GM12891 (cell line): ENCODE measurements around the gene HCK.
"Not testable (repeated sequence)": the region's sequence is repeated elsewhere in the genome, so short reads cannot be mapped to it uniquely, and the experiment has no call there.

Source experiments
- DNase-seq: peaks from one replicate; pipeline ENCODE4 v3.0.0; 2011; ENCODE audit warnings: low spot score; ENCODE audit not compliant: insufficient read length
- FAIRE-seq: peaks from 2 replicates; lab custom pipeline; 2011; peaks lifted over from hg19 to GRCh38; lab: Jason Lieb, UNC
- PAX5 ChIP-seq: IDR thresholded peaks from 2 replicates; pipeline ENCODE4 v1.6.1; 2011; ENCODE audit warnings: low read length, moderate library complexity, mild to moderate bottlenecking; ENCODE audit not compliant: insufficient read depth, severe bottlenecking
- POLR2A ChIP-seq: IDR thresholded peaks from 2 replicates; pipeline ENCODE4 v1.6.1; 2011; ENCODE audit warnings: low read depth, low read length, control low read depth
- POLR2AphosphoS5 ChIP-seq: IDR thresholded peaks from 2 replicates; pipeline ENCODE4 v1.6.1; 2011; ENCODE audit warnings: low read depth, low read length, control low read depth
- POU2F2 ChIP-seq: IDR thresholded peaks from 2 replicates; pipeline ENCODE4 v1.6.1; 2011; ENCODE audit warnings: low read depth, mild to moderate bottlenecking, control low read depth, low read length, moderate library complexity
- SPI1 ChIP-seq: IDR thresholded peaks from 2 replicates; pipeline ENCODE4 v1.6.1; 2011; ENCODE audit warnings: low read depth, low read length, control low read depth
- TAF1 ChIP-seq: IDR thresholded peaks from 2 replicates; pipeline ENCODE4 v1.6.1; 2011; ENCODE audit warnings: low read depth, low read length, control low read depth

Gene HCK

DNA sequence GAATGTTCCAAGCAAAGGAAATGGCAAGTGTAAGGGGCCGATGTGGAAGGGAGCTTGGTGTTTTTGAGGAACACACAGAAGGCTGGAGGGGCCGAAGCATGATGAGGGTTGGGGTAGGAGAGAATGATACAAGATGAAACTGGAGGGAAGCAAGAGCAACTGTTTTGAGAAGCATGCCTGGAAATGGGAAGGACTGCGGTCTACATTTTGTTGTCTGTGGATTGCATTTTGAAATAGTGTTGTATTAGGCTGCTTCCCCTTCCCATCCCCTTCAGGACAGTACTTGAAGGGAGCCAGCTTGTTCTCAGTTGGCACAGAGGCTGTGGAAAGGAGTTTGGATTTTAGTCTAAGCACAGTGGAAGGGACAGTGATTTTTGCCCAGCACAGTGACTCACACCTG lies 59.7 kb downstream of the HCK start:
- DNase-seq: no peak
- TF ChIP-seq PAX5 (no peak), POU2F2 (no peak), POLR2A (no peak), SPI1 (no peak), POLR2AphosphoS5 (no peak), TAF1 (no peak)
- FAIRE-seq: no peak

DNA sequence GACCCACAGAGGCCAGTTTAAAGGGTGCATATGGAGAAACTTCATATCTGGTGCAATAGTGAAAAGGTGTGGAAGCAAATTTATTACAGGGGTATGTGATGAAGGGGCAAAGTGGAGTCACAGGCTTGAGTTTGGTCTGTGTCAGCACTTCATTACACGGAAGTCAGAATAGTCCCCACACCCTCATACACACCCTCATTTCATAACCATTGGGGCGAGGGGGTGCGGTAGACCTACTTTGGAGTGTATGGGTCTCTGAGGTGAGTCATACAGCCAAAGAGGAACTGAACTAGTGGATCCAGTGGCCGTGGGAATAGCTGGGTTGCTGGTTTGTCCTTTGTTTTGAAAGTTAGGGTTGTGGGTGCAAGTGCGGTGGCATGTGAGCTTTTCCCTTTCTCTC lies 60.8 kb downstream of the HCK start:
- DNase-seq (no peak), FAIRE-seq (no peak)

DNA sequence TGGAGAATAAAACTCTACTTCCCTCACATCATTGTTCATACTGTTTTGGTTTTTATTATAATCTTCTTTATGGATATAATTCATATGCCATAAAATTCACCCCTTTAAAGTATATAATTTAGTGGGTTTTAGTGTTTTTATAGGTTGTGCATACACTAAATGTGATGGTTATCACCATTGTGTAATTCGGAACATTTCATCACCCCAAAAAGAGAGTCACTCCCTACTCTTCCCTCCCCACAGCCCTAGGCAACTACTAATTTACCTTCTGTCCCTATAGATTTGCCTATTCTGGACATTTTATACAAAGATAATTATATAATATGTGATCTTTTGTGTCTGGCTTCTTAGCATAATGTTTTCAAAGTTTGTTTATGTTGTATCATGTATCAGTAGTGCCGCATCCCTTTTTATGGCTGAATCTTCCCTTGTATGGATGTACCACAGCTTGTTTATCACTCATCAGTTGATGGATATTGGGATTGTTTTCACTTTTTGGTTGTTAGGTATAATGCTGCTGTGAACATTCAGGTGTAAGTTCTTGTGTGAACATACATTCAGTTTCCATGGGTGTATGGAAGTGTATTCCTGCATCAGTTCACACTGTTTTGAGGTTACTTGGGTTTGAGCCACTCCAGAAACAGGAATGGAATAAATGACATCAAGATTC lies 61.7 kb downstream of the HCK start:
- DNase-seq (no peak), FAIRE-seq (no peak)
- TF ChIP-seq TAF1 (no peak), SPI1 (no peak)

More for the DNA sequence above, 60.8 kb downstream of the HCK start:
- no peak for TF ChIP-seq POU2F2
- TF ChIP-seq POLR2A: no peak
- no peak for TF ChIP-seq PAX5
- no peak for TF ChIP-seq POLR2AphosphoS5
- TF ChIP-seq SPI1: peak; percentile 43
- TF ChIP-seq TAF1: no peak

DNA sequence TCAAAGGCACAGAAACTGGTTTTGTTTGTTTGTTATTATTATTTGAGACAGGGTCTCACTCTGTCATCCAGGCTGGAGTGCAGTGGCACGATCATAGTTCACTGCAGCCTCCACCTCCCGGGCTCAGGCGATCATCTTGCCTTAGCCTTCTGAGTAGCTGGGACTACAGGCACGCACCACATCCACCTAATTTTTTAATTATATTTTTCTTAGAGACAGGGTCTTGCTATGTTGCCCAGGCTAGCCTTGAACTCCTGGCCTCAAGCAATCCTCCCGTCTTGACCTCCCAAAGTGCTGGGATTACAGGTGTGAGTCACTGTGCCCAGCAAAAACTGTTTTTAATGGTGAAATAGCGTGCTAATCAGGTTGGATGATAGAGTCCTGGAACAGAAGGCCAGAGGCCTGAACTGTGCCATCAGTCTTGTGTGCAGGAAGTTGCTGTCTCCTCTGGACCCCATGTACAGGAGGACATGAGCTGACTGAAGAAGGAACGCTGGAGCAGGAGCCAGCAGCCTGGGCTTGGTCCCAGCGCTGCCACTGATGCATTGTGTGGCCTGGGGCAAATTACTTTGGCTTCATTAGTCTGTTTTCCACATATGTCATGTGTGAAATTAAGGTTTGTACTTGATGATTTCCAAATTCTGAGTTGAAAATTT lies 62.4 kb downstream of the HCK start:
- no peak for TF ChIP-seq POLR2AphosphoS5
- no peak for TF ChIP-seq TAF1
- no peak for TF ChIP-seq SPI1
- TF ChIP-seq POLR2A: no peak
- no peak for DNase-seq
- no peak for FAIRE-seq

DNA sequence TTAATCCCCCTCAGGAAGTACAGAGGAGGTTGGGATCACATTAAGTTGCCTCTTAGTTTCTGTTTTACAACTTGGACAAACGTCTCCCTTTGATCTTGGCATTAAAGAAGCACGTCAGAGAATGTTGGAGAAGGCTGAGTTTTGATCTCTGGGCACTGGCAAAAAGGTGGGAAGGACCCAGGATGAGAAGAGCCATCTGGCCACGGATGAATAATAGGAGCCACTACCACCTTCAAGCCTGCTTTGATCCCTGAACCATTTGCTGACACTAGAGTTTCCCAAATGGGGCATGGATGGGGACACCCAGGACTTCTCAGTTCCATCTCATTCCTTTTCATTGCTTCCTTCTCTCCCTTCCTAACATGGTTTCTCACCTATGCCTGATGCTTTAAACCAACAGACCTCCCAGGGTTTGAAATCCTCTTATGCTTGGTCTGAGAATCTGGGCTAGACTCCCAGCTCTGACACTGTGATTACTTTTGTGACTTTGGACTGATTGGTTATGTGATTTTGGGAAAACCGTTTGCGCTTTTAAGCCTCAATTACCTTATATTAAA lies 63.2 kb downstream of the HCK start:
- DNase-seq (no peak), FAIRE-seq (no peak)
- TF ChIP-seq POLR2A (no peak), PAX5 (no peak), POU2F2 (no peak), TAF1 (no peak), SPI1 (no peak), POLR2AphosphoS5 (no peak)

DNA sequence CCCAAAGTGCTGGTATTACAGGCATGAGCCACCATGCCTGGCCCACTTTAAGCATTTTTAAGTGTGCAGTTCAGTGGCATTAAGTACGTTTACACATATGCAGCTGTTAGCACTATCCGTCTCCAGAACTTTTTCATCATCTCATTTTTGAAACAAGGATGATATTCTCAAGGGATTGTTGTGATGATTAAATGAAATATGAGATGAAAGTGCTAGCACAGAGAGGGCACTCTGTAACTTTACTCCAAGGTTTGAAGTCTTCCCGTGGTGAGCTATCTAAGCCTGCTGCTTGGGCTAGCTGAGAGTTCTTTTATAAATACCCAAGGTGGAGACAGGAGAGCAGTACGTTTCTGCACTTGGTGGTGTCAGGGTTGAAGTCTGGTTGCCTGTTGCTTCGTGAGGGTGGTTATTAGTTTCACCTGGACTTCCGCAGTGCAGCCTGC lies 64.1 kb downstream of the HCK start:
- TF ChIP-seq POLR2AphosphoS5 (no peak), PAX5 (no peak), TAF1 (no peak), SPI1 (no peak), POLR2A (no peak), POU2F2 (no peak)
- DNase-seq: no peak
- no peak for FAIRE-seq

DNA sequence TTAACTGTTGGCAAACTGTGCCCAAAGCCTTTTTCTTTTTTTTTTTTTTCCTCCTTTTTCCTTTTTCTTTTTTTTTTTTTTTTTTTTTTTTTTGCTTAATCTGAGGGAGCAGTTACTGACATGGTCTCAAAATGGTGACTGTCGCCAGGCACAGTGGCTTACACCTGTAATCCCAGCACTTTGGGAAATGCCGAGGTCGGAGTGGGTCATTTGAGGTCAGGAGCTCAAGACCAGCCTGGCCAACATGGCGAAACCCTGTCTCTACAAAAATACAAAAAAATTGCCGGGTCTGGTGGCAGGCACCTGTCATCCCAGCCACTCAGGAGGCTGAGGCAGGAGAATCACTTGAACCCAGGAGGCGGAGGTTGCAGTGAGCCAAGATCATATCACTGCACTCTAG lies 64.8 kb downstream of the HCK start:
- not testable (repeated sequence) for DNase-seq, FAIRE-seq

DNA sequence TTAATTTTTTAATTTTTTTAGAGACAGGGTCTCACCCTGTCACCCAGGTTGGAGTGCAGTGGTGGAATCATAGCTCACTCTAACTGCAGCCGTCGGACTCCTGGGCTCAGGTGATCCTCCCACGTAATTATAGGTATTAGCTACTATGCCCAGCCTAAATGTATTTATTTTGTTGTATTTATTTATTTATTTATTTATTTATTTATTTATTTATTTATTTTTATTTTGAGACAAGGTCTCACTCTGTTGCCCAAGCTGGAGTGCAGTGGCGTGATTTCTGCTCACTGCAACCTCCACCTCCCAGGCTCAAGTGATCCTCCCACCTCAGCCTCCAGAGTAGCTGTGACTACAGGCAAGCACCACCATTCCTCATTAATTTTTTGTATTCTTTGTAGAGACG lies 66.4 kb downstream of the HCK start:
- not testable (repeated sequence) for DNase-seq, FAIRE-seq

DNA sequence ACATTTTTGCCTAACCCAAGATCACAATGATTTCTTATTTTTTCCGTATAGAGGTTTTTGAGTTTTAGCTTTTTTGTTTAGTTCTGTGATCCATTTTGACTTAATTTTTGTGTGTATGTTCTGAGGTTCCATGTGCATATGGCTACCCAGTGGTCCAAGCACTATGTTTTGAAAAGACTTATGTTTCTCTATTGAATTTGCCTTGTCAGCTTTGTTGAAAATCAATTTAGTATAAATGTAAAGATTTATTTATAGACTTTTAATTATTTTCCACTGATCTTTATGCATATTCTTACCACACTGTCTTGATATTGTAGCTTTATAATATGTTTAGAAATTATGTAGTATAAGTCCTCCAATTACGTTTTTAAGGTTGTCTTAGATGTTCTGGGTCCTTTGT lies 67.7 kb downstream of the HCK start:
- DNase-seq (no peak), FAIRE-seq (no peak)
- TF ChIP-seq SPI1 (no peak), POU2F2 (no peak), POLR2A (no peak), POLR2AphosphoS5 (no peak), TAF1 (no peak)

DNA sequence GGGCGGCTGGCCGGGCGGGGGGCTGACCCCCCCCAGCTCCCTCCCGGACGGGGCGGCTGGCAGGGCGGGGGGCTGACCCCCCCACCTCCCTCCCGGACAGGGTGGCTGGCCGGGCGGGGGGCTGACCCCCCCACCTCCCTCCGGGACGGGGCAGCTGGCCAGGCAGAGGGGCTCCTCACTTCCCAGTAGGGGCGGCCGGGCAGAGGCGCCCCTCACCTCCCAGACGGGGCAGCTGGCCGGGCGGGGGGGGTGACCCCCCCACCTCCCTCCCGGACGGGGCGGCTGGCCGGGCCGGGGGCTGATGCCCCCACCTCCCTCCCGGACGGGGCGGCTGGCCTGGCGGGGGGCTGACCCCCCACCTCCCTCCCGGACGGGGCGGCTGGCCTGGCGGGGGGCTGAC lies 69.9 kb downstream of the HCK start:
- DNase-seq, FAIRE-seq: not testable (repeated sequence)

DNA sequence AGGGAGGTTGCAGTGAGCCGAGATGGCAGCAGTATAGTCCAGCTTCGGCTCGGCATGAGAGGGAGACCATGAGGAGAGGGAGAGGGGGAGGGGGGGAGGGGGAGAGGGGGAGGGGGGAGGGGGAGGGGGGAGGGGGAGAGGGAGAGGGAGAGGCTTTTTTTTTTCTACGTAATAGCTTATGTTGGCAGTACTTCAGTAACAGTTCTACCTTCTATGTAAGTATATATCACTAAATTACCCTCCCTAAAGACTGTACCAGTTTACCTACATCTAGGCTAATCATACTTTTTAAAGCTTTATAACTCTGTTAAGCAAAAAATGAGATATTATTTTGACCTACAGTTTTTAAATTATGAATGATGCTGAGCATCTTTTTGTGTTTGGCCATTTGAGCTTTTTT lies 71.0 kb downstream of the HCK start:
- DNase-seq: no peak
- TF ChIP-seq POLR2AphosphoS5 (no peak), POLR2A (no peak)
- no peak for FAIRE-seq
